Colonic mucosa (tissue), 4 donors: Measurements from ENCODE around the gene MAN1A1. TPM values are rescaled to one million over a fixed set of nuclear protein-coding genes. Genes with fewer than 3 reads are reported as not detected.

Experiments
- DNase-seq: peaks from one replicate; pipeline ENCODE4 v3.0.0-alpha.2; 2020
- H3K27ac ChIP-seq: fragments of 200-600 bp; one replicate; pipeline ENCODE4 v1.8.0; 2021
- H3K27me3 ChIP-seq: fragments of 200-600 bp; one replicate; pipeline ENCODE4 v1.8.0; 2021
- H3K36me3 ChIP-seq: fragments of 200-600 bp; one replicate; pipeline ENCODE4 v1.8.0; 2021
- H3K4me1 ChIP-seq: fragments of 200-600 bp; one replicate; pipeline ENCODE4 v1.8.0; 2021; ENCODE audit warnings: mild to moderate bottlenecking
- H3K4me3 ChIP-seq: fragments of 200-600 bp; one replicate; pipeline ENCODE4 v1.8.0; 2021
- H3K9ac ChIP-seq, 2 donors: one replicate each; pipeline ENCODE4 v1.7.0; 2013; ENCODE audit warnings: control low read depth in 2 of 2, low read depth in 2 of 2, low read length in 2 of 2
- H3K9me3 ChIP-seq: fragments of 200-600 bp; one replicate; pipeline ENCODE4 v1.8.0; 2021
- CTCF ChIP-seq: fragments of 200-600 bp; IDR thresholded peaks from one replicate; pipeline ENCODE4 v1.8.0; 2022; ENCODE audit warnings: antibody characterized with exemption, mild to moderate bottlenecking
- intact Hi-C: fragments of 100-400 bp; cut with DNase I; formaldehyde crosslinking; loops from one replicate; pipeline ENCODE4 v1.14.1; 2022
- total RNA-seq, 2 donors: library from RNA; stranded (reverse); fragmentation: NEBNext Ultra II Directional in 1 of 2; extraction: Animal tissue kit (Norgen Biotek cat#: 25700) in 1 of 2; gene quantifications; one replicate each; pipeline ENCODE4 v1.2.1, GENCODE V29; 2021
- donor health status: healthy.
- donor health status: DM: no; HTN: no; CAD: no.
- donor health status: DM: no; HTN: no; CAD: no.

The MAN1A1 gene
- total RNA-seq, 2 donors from 2014 or later = 43.5 to 77.1 TPM

GRCh38 chr6:119200512-119201175, 148.9 kb downstream of the MAN1A1 start:
- H3K4me3 ChIP-seq = no peak overlapping the region
- H3K27ac ChIP-seq = no peak overlapping the region
- no peak for TF ChIP-seq CTCF
- no peaks in the 10 kb centered on the region for H3K4me1 ChIP-seq
- no peaks in the 10 kb centered on the region for H3K36me3 ChIP-seq
- no peak overlapping the region for H3K9ac ChIP-seq
- intact Hi-C loops = no loop called here
- no peak for DNase-seq
- H3K9me3 ChIP-seq = no peaks in the 10 kb centered on the region
- H3K27me3 ChIP-seq = no peaks in the 10 kb centered on the region

DNA sequence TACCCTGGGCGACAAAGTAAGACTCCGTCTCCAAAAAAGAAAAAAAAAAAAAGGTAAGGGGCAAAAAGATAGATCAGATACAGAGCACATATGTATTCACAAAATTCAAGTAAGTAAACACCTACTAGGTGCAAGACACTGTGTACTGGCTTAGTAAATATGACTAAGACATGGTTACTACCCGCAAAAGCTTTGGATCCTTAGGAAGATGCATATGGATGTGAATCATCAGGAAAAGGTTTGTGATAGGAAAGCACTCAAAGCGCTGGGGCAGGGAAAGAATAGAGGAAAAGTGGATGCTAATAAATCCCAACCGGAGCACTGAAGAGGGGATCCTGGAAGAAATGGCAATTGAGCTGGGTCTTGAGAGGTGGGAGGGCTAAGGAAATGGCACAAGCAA, 152.3 kb downstream of the MAN1A1 start:
- Histone ChIP-seq H3K4me3 (no peak overlapping the region), H3K9ac (no peak overlapping the region), H3K4me1 (no peaks in the 10 kb centered on the region), H3K27me3 (no peaks in the 10 kb centered on the region), H3K9me3 (no peaks in the 10 kb centered on the region), H3K27ac (no peak overlapping the region), H3K36me3 (no peaks in the 10 kb centered on the region)
- DNase-seq = no peak
- TF ChIP-seq CTCF = no peak
- intact Hi-C loops = no loop called here

DNA sequence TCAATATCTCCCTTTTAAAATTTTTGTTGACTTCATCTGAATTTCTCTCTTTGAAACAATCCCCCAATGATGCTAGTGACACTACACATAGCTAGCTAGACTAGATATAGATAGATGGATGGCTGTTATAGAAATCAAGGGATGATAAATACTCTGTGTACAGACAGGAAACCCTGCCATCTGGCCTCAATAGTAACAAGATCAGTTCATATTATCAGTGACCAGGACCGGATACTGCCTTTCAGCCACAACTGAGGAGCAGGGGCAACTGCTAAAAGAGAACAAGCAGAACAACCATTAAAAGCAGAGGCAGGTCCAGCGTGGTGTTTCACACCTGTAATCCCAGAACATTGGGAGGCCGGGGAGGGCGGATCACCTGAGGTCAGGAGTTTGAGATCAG, 152.8 kb downstream of the MAN1A1 start:
- DNase-seq = no peak
- H3K4me1 ChIP-seq = no peaks in the 10 kb centered on the region
- intact Hi-C loops = no loop called here
- no peaks in the 10 kb centered on the region for H3K36me3 ChIP-seq
- H3K27me3 ChIP-seq = no peaks in the 10 kb centered on the region
- TF ChIP-seq CTCF = no peak
- H3K9ac ChIP-seq = no peak overlapping the region
- H3K27ac ChIP-seq = no peak overlapping the region
- no peak overlapping the region for H3K4me3 ChIP-seq
- no peaks in the 10 kb centered on the region for H3K9me3 ChIP-seq

- no peaks in the 10 kb centered on the region for H3K9me3 ChIP-seq
- H3K4me3 ChIP-seq = no peak overlapping the region
- H3K27ac ChIP-seq = no peak overlapping the region
- TF ChIP-seq CTCF = no peak
- H3K27me3 ChIP-seq = no peaks in the 10 kb centered on the region
- H3K36me3 ChIP-seq = no peaks in the 10 kb centered on the region
- DNase-seq = no peak
- H3K4me1 ChIP-seq = no peaks in the 10 kb centered on the region
- intact Hi-C loops = no loop called here
- no peak overlapping the region for H3K9ac ChIP-seq
These were observed 153.7 kb downstream of the MAN1A1 start for GRCh38 chr6:119195848-119196247.

- Histone ChIP-seq H3K9ac (no peak overlapping the region), H3K27me3 (no peaks in the 10 kb centered on the region), H3K36me3 (no peaks in the 10 kb centered on the region), H3K4me3 (no peak overlapping the region), H3K4me1 (no peaks in the 10 kb centered on the region), H3K27ac (no peak overlapping the region), H3K9me3 (no peaks in the 10 kb centered on the region)
- no peak for TF ChIP-seq CTCF
- intact Hi-C loops = no loop called here
- no peak for DNase-seq
These were observed 154.4 kb downstream of the MAN1A1 start for GRCh38 chr6:119195204-119195603.
